Measurements from ENCODE around the gene RANBP9. TPM values are rescaled to one million over a fixed set of nuclear protein-coding genes. Genes with fewer than 3 reads are reported as not detected.

The RANBP9 gene
- total RNA-seq, 1 experiment from 2014 or later: 25.8 TPM

DNA sequence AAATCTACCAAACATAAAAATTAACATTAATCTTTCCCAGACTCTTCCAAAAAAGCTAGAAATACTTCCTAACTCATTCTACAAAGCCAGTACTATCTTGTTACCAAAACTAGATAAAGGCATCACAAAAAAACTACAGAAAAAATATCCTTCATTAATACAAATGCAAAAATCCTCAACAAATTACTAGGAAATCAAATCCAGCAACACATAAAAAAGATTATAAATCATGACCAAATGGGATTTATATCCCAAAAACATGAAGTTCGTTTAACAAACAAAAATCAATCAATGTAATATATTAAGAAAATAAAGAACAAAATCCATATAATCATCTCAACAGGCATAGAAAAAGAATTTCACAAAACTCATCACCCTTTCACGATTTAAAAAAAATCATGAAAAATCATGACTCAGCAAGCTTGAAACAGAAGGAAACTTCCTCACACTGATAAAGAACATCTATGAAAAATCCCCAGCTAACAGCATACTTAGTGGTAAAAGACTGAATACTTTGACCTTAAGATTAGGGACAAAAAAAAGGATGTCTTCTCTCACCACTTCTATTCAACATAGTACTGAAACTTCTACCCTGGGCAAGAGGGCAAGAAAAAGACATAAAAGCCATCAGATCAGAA, 43.2 kb downstream of the RANBP9 start:
- ATAC-seq (no peak), DNase-seq (no peak)
- Histone ChIP-seq H3K36me3 (ENCODE audit: low read depth, low read length) (no peaks in the 10 kb centered on the region), H3K4me3 (ENCODE audit: low read length) (no peak overlapping the region), H3K27ac (ENCODE audit: low read length) (no peak overlapping the region), H3F3A (ENCODE audit: low read length, unreplicated experiment) (no peaks in the 10 kb centered on the region), H3K4me2 (ENCODE audit: low read length) (no peak overlapping the region), H3K4me1 (ENCODE audit: insufficient read depth, low read length) (peaks cover 16% of the 10 kb centered on the region), H3K79me2 (ENCODE audit: low read length) (peaks cover 97% of the 10 kb centered on the region), H3K9me3 (ENCODE audit: low read length) (no peaks in the 10 kb centered on the region), H4K20me1 (ENCODE audit: low read length) (peaks cover 13% of the 10 kb centered on the region), H3K9ac (ENCODE audit: low read length) (no peak overlapping the region), H3K9me2 (replicated peaks; ENCODE audit: low read length) (no peaks in the 10 kb centered on the region), H2AFZ (ENCODE audit: low read length) (no peak overlapping the region), H3K27me3 (ENCODE audit: low read length) (no peaks in the 10 kb centered on the region)
- intact Hi-C loops (cut with micrococcal nuclease): no loop called here
- ChIA-PET POLR2A (ENCODE audit: unreplicated experiment) (no interaction called here), CTCF (no interaction called here)
- TF ChIP-seq EZH2phosphoT487 (IDR thresholded peaks at IDR 0.05; ENCODE audit: borderline replicate concordance, low read length) (no peak), CTCF (conservative IDR thresholded peaks at IDR 0.05; ENCODE audit: low read depth, low read length) (no peak), EZH2 (IDR thresholded peaks at IDR 0.05; ENCODE audit: low read length, unreplicated experiment) (no peak)
- no TSS peak for BruUV-seq (replicated peaks)

GRCh38 chr6:13667655-13668054, 44.0 kb downstream of the RANBP9 start:
- H3F3A ChIP-seq (ENCODE audit: low read length, unreplicated experiment): no peaks in the 10 kb centered on the region
- H3K4me2 ChIP-seq (ENCODE audit: low read length): no peak overlapping the region
- ChIA-PET CTCF (no interaction called here), POLR2A (ENCODE audit: unreplicated experiment) (no interaction called here)
- no peaks in the 10 kb centered on the region for H3K9me2 ChIP-seq (replicated peaks; ENCODE audit: low read length)
- H3K27ac ChIP-seq (ENCODE audit: low read length): no peak overlapping the region
- peaks cover 13% of the 10 kb centered on the region for H4K20me1 ChIP-seq (ENCODE audit: low read length)
- H3K27me3 ChIP-seq (ENCODE audit: low read length): no peaks in the 10 kb centered on the region
- DNase-seq (no peak), ATAC-seq (no peak)
- H3K36me3 ChIP-seq (ENCODE audit: low read depth, low read length): no peaks in the 10 kb centered on the region
- intact Hi-C loops (cut with micrococcal nuclease): no loop called here
- H3K9me3 ChIP-seq (ENCODE audit: low read length): no peaks in the 10 kb centered on the region
- no peak overlapping the region for H3K9ac ChIP-seq (ENCODE audit: low read length)
- TF ChIP-seq CTCF (conservative IDR thresholded peaks at IDR 0.05; ENCODE audit: low read depth, low read length): no peak
- no peak for TF ChIP-seq EZH2 (IDR thresholded peaks at IDR 0.05; ENCODE audit: low read length, unreplicated experiment)
- TF ChIP-seq EZH2phosphoT487 (IDR thresholded peaks at IDR 0.05; ENCODE audit: borderline replicate concordance, low read length): no peak
- H3K79me2 ChIP-seq (ENCODE audit: low read length): peaks cover 97% of the 10 kb centered on the region
- no peak overlapping the region for H2AFZ ChIP-seq (ENCODE audit: low read length)
- no TSS peak for BruUV-seq (replicated peaks)
- H3K4me1 ChIP-seq (ENCODE audit: insufficient read depth, low read length): peaks cover 16% of the 10 kb centered on the region
- no peak overlapping the region for H3K4me3 ChIP-seq (ENCODE audit: low read length)

- Histone ChIP-seq H3K79me2 (ENCODE audit: low read length) (peaks cover 97% of the 10 kb centered on the region), H3K9me3 (ENCODE audit: low read length) (no peaks in the 10 kb centered on the region), H3F3A (ENCODE audit: low read length, unreplicated experiment) (no peaks in the 10 kb centered on the region), H3K9ac (ENCODE audit: low read length) (no peak overlapping the region), H4K20me1 (ENCODE audit: low read length) (peaks cover 13% of the 10 kb centered on the region), H3K4me3 (ENCODE audit: low read length) (no peak overlapping the region), H3K27ac (ENCODE audit: low read length) (no peak overlapping the region), H3K36me3 (ENCODE audit: low read depth, low read length) (no peaks in the 10 kb centered on the region), H3K4me2 (ENCODE audit: low read length) (no peak overlapping the region), H3K4me1 (ENCODE audit: insufficient read depth, low read length) (peaks cover 16% of the 10 kb centered on the region), H3K27me3 (ENCODE audit: low read length) (no peaks in the 10 kb centered on the region), H3K9me2 (replicated peaks; ENCODE audit: low read length) (no peaks in the 10 kb centered on the region), H2AFZ (ENCODE audit: low read length) (no peak overlapping the region)
- TF ChIP-seq CTCF (conservative IDR thresholded peaks at IDR 0.05; ENCODE audit: low read depth, low read length) (no peak), EZH2phosphoT487 (IDR thresholded peaks at IDR 0.05; ENCODE audit: borderline replicate concordance, low read length) (no peak), EZH2 (IDR thresholded peaks at IDR 0.05; ENCODE audit: low read length, unreplicated experiment) (no peak)
- no TSS peak for BruUV-seq (replicated peaks)
- ChIA-PET CTCF (no interaction called here), POLR2A (ENCODE audit: unreplicated experiment) (no interaction called here)
- intact Hi-C loops (cut with micrococcal nuclease): no loop called here
- peak; percentile 65 for DNase-seq
- ATAC-seq: peak; percentile 76
Measured at GRCh38 chr6:13666194-13667105, 45.2 kb downstream of the RANBP9 start.
